Thyroid gland (tissue), 4 donors: ENCODE measurements around the gene ATP10B. TPM values are rescaled to one million over a fixed set of nuclear protein-coding genes. Genes with fewer than 3 reads are reported as not detected.

Experiments
- DNase-seq, 2 donors: peaks; one replicate each; pipeline ENCODE4 v3.0.0-alpha.2; 2019
- H3K27ac ChIP-seq, 3 donors: fragments of 200-600 bp; sonication (generic); 1 replicate in 2 of 3; 2 replicates in 1 of 3; pipeline ENCODE4 v1.5.1; 2016 to 2019; ENCODE audit warnings: mild to moderate bottlenecking in 1 of 3, moderate library complexity in 1 of 3
- H3K27me3 ChIP-seq: fragments of 200-600 bp; sonication (generic); one replicate; pipeline ENCODE4 v1.5.1; 2019
- H3K36me3 ChIP-seq, 2 donors: fragments of 200-600 bp; sonication (generic); one replicate each; pipeline ENCODE4 v1.5.1; 2016 to 2019
- H3K4me1 ChIP-seq, 2 donors: fragments of 200-600 bp; sonication (generic); one replicate each; pipeline ENCODE4 v1.5.1; 2017 to 2019
- H3K4me3 ChIP-seq, 3 donors: fragments of 200-600 bp; sonication (generic); replicated peaks in 1 of 3; 1 replicate in 2 of 3; 2 replicates in 1 of 3; pipeline ENCODE4 v1.5.1; 2016; ENCODE audit warnings: mild to moderate bottlenecking in 1 of 3
- H3K9me3 ChIP-seq: fragments of 200-600 bp; sonication (generic); one replicate; pipeline ENCODE4 v1.5.1; 2017
- CTCF ChIP-seq, 6 experiments: fragments of 200-600 bp in 3 of 6; fragments of 450-650 bp in 3 of 6; sonication (generic) in 3 of 6; IDR thresholded peaks; one replicate each; pipeline ENCODE4 v1.5.1; 2016 to 2019; ENCODE audit warnings: antibody characterized with exemption in 6 of 6, mild to moderate bottlenecking in 2 of 6, inconsistent platforms in 1 of 6, moderate library complexity in 1 of 6
- POLR2A ChIP-seq, 2 donors: fragments of 450-650 bp; IDR thresholded peaks; one replicate each; pipeline ENCODE4 v1.6.1; 2017; ENCODE audit warnings: antibody characterized with exemption in 2 of 2, mild to moderate bottlenecking in 2 of 2, moderate library complexity in 1 of 2
- WGBS, 2 donors: methylation state at CpG; one replicate each; pipeline ENCODE4 v1.1.5; 2017; 5-methylcytosine and 5-hydroxymethylcytosine counted together
- intact Hi-C: fragments of 100-400 bp; cut with DNase I; formaldehyde crosslinking; loops from one replicate; pipeline ENCODE4 v1.15.1; 2023
- total RNA-seq, 4 donors: library from RNA; depleted of rRNA; stranded (reverse); fragments of >200 nt; gene quantifications; one replicate each; pipeline ENCODE4 v1.2.3, GENCODE V29; 2016

Gene ATP10B
- total RNA-seq, 4 donors from 2014 or later = 0.13 to 0.42 (median 0.15) TPM; not detected in 1

GRCh38 chr5:160869989-160870521, 18.0 kb upstream of the ATP10B start:
- intact Hi-C loops = no loop called here

GRCh38 chr5:160867976-160868375, 16.0 kb upstream of the ATP10B start:
- DNase-seq = no peak
- H3K9me3 ChIP-seq = no peaks in the 10 kb centered on the region
- H3K27me3 ChIP-seq = no peaks in the 10 kb centered on the region
- TF ChIP-seq POLR2A (IDR thresholded peaks at IDR 0.05) (no peak), CTCF (IDR thresholded peaks at IDR 0.05) (no peak)
- WGBS, 2 donors = 92 to 94% methylated on average over 6 of the region's 6 CpGs
- H3K4me1 ChIP-seq = no peaks in the 10 kb centered on the region
- H3K4me3 ChIP-seq = no peak overlapping the region
- intact Hi-C loops = no loop called here
- H3K36me3 ChIP-seq = no peaks in the 10 kb centered on the region
- H3K27ac ChIP-seq = no peak overlapping the region

More at GRCh38 chr5:160869989-160870521, 18.0 kb upstream of the ATP10B start:
- Histone ChIP-seq H3K27ac (no peak overlapping the region), H3K4me1 (no peaks in the 10 kb centered on the region), H3K27me3 (no peaks in the 10 kb centered on the region), H3K4me3 (no peak overlapping the region), H3K9me3 (no peaks in the 10 kb centered on the region), H3K36me3 (no peaks in the 10 kb centered on the region)
- no peak for DNase-seq
- 36 to 51% methylated on average over 4 of the region's 4 CpGs for WGBS, 2 donors
- TF ChIP-seq CTCF (IDR thresholded peaks at IDR 0.05) = no peak
- TF ChIP-seq POLR2A (IDR thresholded peaks at IDR 0.05) = no peak

GRCh38 chr5:160851451-160851850, 560 bp downstream of the ATP10B start:
- Histone ChIP-seq H3K4me1 (no peaks in the 10 kb centered on the region), H3K27me3 (no peaks in the 10 kb centered on the region), H3K36me3 (no peaks in the 10 kb centered on the region), H3K4me3 (no peak overlapping the region), H3K27ac (no peak overlapping the region), H3K9me3 (no peaks in the 10 kb centered on the region)
- TF ChIP-seq POLR2A (IDR thresholded peaks at IDR 0.05) = no peak
- no peak for TF ChIP-seq CTCF (IDR thresholded peaks at IDR 0.05)
- no peak for DNase-seq
- intact Hi-C loops = no loop called here
- WGBS, 2 donors = 91 to 98% methylated on average over 2 of the region's 2 CpGs

- intact Hi-C loops = no loop called here
- no peak for DNase-seq
- 76 to 83% methylated on average over 3 of the region's 3 CpGs for WGBS, 2 donors
These were observed 1.6 kb downstream of the ATP10B start for GRCh38 chr5:160850421-160850820.

More at GRCh38 chr5:160850421-160850820, 1.6 kb downstream of the ATP10B start:
- Histone ChIP-seq H3K27ac (no peak overlapping the region), H3K36me3 (no peaks in the 10 kb centered on the region), H3K4me1 (no peaks in the 10 kb centered on the region), H3K27me3 (no peaks in the 10 kb centered on the region), H3K9me3 (no peaks in the 10 kb centered on the region), H3K4me3 (no peak overlapping the region)
- TF ChIP-seq CTCF (IDR thresholded peaks at IDR 0.05) (no peak), POLR2A (IDR thresholded peaks at IDR 0.05) (no peak)
